Stimulated activated CD4-positive, alpha-beta T cell treated with anti-CD3 and anti-CD28 coated beads, TNF-alpha, amount 100 ng/mL, for 4 hours (primary cell): ENCODE data around the gene ZBTB46.

Experiments
- DNase-seq, 3 experiments: peaks; one replicate each; pipeline ENCODE4 v3.0.0-alpha.2; 2020; ENCODE audit warnings: low read depth in 3 of 3

ZBTB46 gene

DNA sequence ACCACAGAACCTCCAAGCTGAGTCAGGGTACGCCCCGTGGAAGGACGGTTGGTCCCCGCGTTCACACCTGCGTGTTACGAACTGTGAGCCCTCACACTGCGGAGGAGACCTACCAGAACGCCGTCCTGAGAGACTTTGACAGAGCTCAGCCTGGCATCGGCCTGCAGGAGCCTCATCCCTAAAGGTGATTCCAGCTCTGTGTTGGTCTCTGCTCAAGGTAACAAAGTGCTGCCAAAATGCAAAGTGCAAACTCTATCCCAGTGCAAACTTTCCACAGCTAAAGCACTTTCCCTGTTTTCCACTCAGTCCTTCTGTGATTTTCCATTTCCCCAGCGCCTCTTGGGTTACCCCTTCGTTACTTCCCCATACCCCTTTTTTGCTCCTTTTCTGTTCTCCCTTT is 8.6 kb upstream of the ZBTB46 start:
- DNase-seq: no peak

DNA sequence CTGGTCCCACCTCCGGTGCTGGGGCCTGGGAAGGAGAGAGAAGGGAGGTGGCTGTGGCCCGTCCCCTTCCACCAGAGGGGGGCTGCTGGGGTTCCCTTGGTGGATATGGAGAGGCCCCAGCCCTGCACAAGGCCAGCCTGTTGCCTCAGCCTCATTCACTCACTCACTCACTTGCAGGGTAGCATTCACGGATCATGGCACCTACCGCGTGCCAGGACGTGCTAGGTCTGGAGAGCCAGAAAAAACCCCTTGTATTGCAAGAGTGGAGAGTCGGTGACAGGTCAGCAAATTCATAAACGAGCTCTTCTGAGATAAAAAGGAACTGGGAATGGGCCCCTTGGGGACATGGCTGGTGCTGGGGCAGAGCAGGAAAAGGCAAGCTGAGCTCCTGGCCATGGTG is 6.4 kb upstream of the ZBTB46 start:
- DNase-seq: no peak

DNA sequence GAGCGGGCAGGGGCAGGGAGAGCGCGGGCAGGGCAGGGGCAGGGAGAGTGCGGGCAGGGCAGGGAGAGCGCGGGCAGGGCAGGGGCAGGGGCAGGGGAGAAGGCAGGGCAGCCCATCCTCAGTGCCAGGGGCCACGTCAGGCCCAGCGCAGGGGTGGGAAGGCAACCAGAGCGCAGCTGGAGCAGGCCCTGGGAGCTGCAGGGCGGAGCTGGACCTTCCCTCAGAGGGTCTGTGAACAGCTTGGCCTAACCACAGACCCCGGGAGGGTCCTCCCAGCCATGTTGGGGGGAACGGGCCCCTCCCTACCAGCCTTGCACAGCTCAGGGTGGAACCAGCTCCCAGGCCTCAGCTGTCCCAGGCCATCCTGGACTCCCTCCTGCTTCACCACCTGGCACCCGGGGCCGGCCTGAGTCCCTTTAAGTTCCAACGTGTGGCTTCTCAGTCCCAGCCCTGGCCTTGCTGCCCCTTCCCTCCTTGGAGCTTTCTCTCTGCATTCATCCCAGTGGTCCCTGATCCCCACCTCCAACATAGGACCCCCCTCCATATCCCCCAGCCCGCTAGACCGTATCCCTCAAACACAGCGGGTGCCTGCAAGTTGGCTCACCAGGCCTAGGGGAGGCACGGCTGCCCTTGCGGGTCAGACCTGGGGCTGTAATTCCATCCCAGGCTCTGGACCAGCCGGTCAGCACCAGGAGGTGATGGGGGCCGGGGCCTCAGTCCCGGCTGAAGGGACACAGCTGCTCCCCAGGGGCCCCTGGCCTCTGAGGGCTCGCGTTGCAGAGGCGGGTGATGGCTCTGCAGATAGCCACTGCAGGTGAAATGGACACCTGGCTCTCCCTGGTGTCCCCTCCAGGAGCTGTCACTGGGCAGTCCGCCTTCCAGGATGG is 5.6 kb upstream of the ZBTB46 start:
- no peak for DNase-seq

- no peak for DNase-seq
Measured at GRCh38 chr20:63835021-63835858, 4.2 kb upstream of the ZBTB46 start.

DNA sequence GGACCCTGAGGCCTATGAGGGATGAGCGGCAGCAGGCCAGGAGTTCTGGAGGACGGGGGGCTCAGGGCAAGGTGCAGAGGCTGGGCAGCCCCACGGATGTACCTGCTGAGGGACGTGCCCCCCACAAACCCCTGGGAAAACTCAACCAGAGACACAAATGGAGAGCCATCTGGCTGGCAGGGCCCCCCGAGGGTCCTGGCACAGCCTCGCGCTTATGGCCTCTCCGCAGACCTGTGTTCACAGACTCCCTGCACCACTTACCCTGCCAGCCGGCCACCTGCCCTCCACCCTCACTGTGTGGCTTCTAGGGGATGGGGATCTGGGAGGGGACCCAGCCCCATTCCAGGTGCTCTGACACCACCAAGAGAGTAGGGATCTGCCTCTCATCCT is 3.4 kb upstream of the ZBTB46 start:
- DNase-seq: no peak

DNA sequence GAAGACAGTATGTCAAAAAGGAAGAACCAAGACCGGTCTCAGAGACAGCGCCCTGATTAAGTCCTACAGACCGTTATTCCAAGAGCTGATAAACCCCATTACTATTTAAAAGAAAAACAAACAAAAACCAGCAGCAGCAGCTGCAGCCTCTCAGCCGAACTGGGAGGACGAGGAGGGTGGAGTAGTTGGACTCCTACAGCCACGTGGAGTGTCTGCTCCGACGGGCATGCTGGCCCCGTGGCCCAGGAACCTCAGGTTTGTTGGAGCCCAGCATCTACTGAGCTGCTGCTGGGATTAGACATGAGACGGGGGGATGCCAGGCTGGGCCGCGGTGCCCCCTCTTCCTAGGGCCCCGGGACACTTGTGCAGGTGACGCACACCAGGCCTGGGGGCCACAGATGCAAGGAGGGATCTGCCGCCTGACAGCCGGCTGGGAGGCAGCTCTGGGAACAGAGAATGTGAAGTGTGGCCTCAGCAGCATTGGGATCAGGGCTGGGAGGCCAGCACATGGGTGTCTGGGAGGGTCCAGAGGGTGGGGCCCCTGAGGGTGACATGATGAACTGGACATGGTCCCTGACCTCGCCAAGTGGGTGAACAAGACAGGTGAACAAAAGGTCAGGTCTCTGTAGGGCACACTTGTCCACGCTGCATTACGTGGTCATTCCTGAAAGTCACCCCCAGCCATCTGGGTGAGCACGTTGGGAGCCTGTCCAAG is 2.9 kb upstream of the ZBTB46 start:
- no peak for DNase-seq

- no peak for DNase-seq
Measured at GRCh38 chr20:63831993-63832686, 1.1 kb upstream of the ZBTB46 start.

- DNase-seq: no peak
Measured at GRCh38 chr20:63831646-63831992, 555 bp upstream of the ZBTB46 start.

DNA sequence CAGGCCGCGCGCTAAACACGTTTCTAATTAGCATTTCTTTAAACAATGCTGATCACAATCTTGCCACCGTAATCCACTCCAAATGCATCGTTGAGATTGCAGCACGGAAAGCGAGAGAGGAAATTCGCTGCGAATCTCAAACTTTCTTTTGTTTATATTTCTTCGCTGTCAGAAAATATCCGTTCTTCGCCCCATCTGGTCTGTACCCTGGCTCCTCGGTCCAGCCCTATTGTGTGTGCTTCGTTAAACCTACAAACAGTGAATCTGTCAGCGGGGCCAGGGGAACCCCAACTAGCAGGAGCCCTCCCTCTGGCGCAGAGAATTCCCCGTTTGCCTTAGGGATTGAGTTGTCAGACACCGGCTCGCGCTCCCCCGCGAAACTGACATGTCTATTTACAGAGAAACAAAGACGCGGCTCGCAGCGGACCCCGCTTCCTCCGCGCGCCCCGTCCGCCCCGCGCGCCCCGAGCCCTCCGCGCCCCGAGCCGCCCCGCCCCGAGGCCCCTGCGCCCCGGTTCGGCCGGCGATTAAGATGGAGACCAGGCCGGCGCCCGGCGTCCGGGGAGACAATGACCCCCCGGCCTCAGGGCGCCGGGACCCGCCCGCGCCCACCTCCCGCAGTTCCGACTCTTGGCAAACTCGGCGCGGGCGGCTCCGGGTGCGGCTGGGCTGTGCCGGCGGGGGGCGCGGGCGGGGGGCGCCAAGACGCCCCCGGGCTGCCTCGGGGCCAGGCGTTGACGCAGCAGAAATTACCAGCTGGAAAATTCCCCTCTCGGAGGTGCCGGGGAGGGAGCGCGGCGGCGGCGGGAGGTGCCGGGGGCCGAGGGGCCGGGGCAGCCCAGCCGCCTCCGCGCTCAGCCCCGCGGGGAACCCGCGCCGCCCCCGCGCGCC is 874 bp downstream of the ZBTB46 start:
- no peak for DNase-seq

- DNase-seq: no peak
Measured at GRCh38 chr20:63829603-63829944, 1.5 kb downstream of the ZBTB46 start.

- no peak for DNase-seq
Measured at GRCh38 chr20:63828951-63829350, 2.1 kb downstream of the ZBTB46 start.

- DNase-seq: no peak
Measured at GRCh38 chr20:63828545-63828944, 2.5 kb downstream of the ZBTB46 start.

GRCh38 chr20:63828124-63828523 is 2.9 kb downstream of the ZBTB46 start:
- no peak for DNase-seq

DNA sequence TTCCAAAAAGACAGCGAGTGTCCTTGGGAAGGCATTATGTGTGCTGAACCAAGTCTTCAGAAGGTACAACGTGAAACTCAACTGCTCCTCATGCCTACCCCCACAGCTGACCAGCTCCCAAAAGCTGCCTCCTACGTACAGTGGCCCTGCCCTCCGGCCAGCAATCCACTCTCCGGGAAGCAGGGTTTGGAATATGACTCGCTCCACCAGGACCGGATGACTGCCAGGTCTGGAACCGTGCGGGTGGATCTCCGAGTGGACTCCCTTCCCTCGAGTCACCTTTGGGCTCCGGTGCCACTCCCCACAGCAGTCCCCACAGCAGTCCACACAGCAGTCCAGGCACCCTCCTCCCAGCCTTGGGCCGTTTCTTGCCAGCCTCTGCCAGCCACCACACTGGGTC is 4.3 kb downstream of the ZBTB46 start:
- DNase-seq: no peak

GRCh38 chr20:63825331-63826118 is 5.5 kb downstream of the ZBTB46 start:
- no peak for DNase-seq

GRCh38 chr20:63823691-63824311 is 7.3 kb downstream of the ZBTB46 start:
- no peak for DNase-seq

- DNase-seq: no peak
Measured at GRCh38 chr20:63822276-63822696, 8.8 kb downstream of the ZBTB46 start.

DNA sequence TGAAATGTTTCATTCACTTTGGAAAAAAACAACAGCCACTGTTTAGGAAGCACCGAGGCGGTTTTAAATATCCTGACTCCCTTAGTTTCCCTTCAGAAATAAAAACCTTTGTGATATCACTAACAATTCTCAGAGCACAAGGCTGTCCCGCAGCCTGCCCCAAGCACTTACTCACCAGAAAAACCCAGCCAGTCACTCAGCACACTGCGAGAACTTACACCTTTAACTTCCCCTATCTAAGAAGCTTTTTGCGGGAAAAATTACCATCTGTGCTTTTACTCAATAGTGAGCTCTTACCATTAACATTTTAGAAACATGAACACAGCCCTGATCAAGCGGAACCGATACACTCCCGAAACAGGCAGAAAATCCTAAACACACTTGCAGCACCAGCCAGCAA is 9.3 kb downstream of the ZBTB46 start:
- DNase-seq: no peak

- DNase-seq: no peak
Measured at GRCh38 chr20:63819224-63819921, 11.7 kb downstream of the ZBTB46 start.
